HEK293T (cell line): ENCODE data around the gene TBCE.

Source experiments
- ARNT ChIP-seq: fragments of 450-650 bp; IDR thresholded peaks from 2 replicates; pipeline ENCODE4 v1.6.1; 2017; ENCODE audit warnings: mild to moderate bottlenecking
- CTBP1 ChIP-seq: fragments of 450-650 bp; IDR thresholded peaks from 2 replicates; pipeline ENCODE4 v1.6.1; 2016; ENCODE audit warnings: borderline replicate concordance
- ELF4 ChIP-seq: fragments of 450-650 bp; IDR thresholded peaks from 2 replicates; pipeline ENCODE4 v1.6.1; 2017; ENCODE audit warnings: antibody characterized with exemption
- FOXM1 ChIP-seq: fragments of 450-650 bp; IDR thresholded peaks from 2 replicates; pipeline ENCODE4 v1.6.1; 2017; ENCODE audit warnings: mild to moderate bottlenecking, borderline replicate concordance
- LEF1 ChIP-seq: fragments of 450-650 bp; IDR thresholded peaks from 2 replicates; pipeline ENCODE4 v1.6.1; 2017; ENCODE audit warnings: mild to moderate bottlenecking, borderline replicate concordance
- NFRKB ChIP-seq: fragments of 450-650 bp; IDR thresholded peaks from 2 replicates; pipeline ENCODE4 v1.6.1; 2016; ENCODE audit warnings: mild to moderate bottlenecking, moderate library complexity
- SP1 ChIP-seq: fragments of 450-650 bp; IDR thresholded peaks from 2 replicates; pipeline ENCODE4 v1.6.1; 2017
- SUZ12 ChIP-seq: fragments of 450-650 bp; IDR thresholded peaks from 2 replicates; pipeline ENCODE4 v1.6.1; 2016; ENCODE audit warnings: mild to moderate bottlenecking
- TARDBP ChIP-seq: fragments of 450-650 bp; IDR thresholded peaks from 2 replicates; pipeline ENCODE4 v1.6.1; 2016
- TF ChIP-seq, protein P1 (sequence below): fragments of 450-650 bp; IDR thresholded peaks from 2 replicates; pipeline ENCODE4 v1.6.1; 2016

DNA sequence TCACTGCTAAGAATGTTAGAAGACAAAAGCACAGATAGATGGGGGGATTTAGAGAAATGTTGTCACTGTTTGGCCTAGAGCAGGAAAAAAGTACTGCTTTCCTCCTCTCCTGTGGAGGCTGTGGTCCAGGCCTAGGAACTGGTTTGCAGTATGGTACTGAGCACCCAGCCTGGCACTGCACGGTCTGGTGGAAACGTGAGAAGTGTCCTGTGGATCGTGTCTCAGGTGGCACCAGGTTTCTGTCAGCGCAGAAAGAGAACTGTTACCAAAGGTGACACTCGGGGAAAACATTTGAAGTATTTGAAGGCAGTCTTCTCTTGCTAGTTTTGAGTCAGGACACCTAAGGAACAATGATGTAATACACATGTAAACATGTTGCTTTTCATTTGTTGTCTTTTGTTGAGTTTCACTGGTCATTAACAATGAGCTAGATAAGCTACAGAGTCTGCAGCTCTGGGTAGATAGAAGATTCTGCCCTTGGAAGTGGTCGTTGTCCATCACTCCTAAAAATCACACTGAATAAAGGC is 74.0 kb downstream of the TBCE start:
- no peak for TF ChIP-seq SP1
- TF ChIP-seq SUZ12, result no peak
- no peak for TF ChIP-seq ELF4
- TF ChIP-seq CTBP1, result no peak
- no peak for TF ChIP-seq LEF1
- no peak for TF ChIP-seq ARNT
- TF ChIP-seq FOXM1, result no peak
- no peak for TF ChIP-seq TARDBP
- TF ChIP-seq, protein P1, sequence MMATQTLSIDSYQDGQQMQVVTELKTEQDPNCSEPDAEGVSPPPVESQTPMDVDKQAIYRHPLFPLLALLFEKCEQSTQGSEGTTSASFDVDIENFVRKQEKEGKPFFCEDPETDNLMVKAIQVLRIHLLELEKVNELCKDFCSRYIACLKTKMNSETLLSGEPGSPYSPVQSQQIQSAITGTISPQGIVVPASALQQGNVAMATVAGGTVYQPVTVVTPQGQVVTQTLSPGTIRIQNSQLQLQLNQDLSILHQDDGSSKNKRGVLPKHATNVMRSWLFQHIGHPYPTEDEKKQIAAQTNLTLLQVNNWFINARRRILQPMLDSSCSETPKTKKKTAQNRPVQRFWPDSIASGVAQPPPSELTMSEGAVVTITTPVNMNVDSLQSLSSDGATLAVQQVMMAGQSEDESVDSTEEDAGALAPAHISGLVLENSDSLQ, result no peak
- TF ChIP-seq NFRKB, result no peak
